Stimulated activated CD4-positive, alpha-beta T cell treated with anti-CD3 and anti-CD28 coated beads, Interleukin-4, amount 100 ng/mL, for 4 hours (primary cell): ENCODE data around the gene CCDC30.
A peak's percentile ranks its signal among the peaks of the same experiment; 100 is the strongest.
"Not testable (repeated sequence)": the region's sequence is repeated elsewhere in the genome, so short reads cannot be mapped to it uniquely, and the experiment has no call there.

ENCODE experiments used
- DNase-seq, 2 experiments: peaks; one replicate each; pipeline ENCODE4 v3.0.0-alpha.2; 2020

The CCDC30 gene

GRCh38 chr1:42454403-42454802 lies 8.7 kb upstream of the CCDC30 start:
- no peak for DNase-seq

- DNase-seq, result peak; percentile 89 to 93
Observed at GRCh38 chr1:42456010-42456753, 6.9 kb upstream of the CCDC30 start, which contains the start of the genes PPCS and ZMYND12. TSS of gene PPCS (plus strand) at chr1:42456543. CDS start at chr1:42456566, 23 bp downstream. TSS of gene ZMYND12 (minus strand) at chr1:42456022. CDS start at chr1:42455997, 25 bp downstream.

- peak; percentile 46 to 49 for DNase-seq
Observed at GRCh38 chr1:42456754-42457089, 6.4 kb upstream of the CCDC30 start.

GRCh38 chr1:42461196-42461595 lies 1.9 kb upstream of the CCDC30 start:
- no peak for DNase-seq

- DNase-seq, result no peak
Observed at GRCh38 chr1:42463921-42464320, 835 bp downstream of the CCDC30 start.

- DNase-seq, result no peak
Observed at GRCh38 chr1:42466030-42466429, 2.9 kb downstream of the CCDC30 start.

GRCh38 chr1:42469727-42470126 lies 6.6 kb downstream of the CCDC30 start:
- no peak for DNase-seq

- no peak for DNase-seq
Observed at GRCh38 chr1:42476605-42477004, 13.5 kb downstream of the CCDC30 start.

GRCh38 chr1:42477354-42477753 lies 14.3 kb downstream of the CCDC30 start:
- not testable (repeated sequence) for DNase-seq

GRCh38 chr1:42477775-42478174 lies 14.7 kb downstream of the CCDC30 start:
- DNase-seq, result no peak

GRCh38 chr1:42479621-42480020 lies 16.5 kb downstream of the CCDC30 start:
- DNase-seq, result no peak

GRCh38 chr1:42480921-42481320 lies 17.8 kb downstream of the CCDC30 start:
- DNase-seq, result no peak

GRCh38 chr1:42482635-42483153 lies 19.6 kb downstream of the CCDC30 start:
- DNase-seq, result no peak

GRCh38 chr1:42484382-42484781 lies 21.3 kb downstream of the CCDC30 start:
- no peak for DNase-seq

GRCh38 chr1:42490237-42490636 lies 27.2 kb downstream of the CCDC30 start:
- DNase-seq, result no peak

- not testable (repeated sequence) for DNase-seq
Observed at GRCh38 chr1:42502031-42502430, 38.9 kb downstream of the CCDC30 start.

- DNase-seq, result no peak
Observed at GRCh38 chr1:42504535-42505128, 41.5 kb downstream of the CCDC30 start.

- no peak for DNase-seq
Observed at GRCh38 chr1:42506576-42506975, 43.5 kb downstream of the CCDC30 start.

GRCh38 chr1:42511581-42512155 lies 48.6 kb downstream of the CCDC30 start:
- DNase-seq, result not testable (repeated sequence)

- no peak for DNase-seq
Observed at GRCh38 chr1:42518908-42519307, 55.8 kb downstream of the CCDC30 start.

GRCh38 chr1:42523171-42523570 lies 60.1 kb downstream of the CCDC30 start:
- DNase-seq, result no peak

GRCh38 chr1:42524330-42524729 lies 61.2 kb downstream of the CCDC30 start:
- DNase-seq, result no peak

GRCh38 chr1:42529724-42530181 lies 66.7 kb downstream of the CCDC30 start:
- peak in 1 of 2 experiments; percentile 18 for DNase-seq

GRCh38 chr1:42531043-42531442 lies 68.0 kb downstream of the CCDC30 start:
- no peak for DNase-seq
